ENCODE measurements around the gene NOC4L.

The NOC4L gene

GRCh38 chr12:132170094-132170636 lies 25.9 kb downstream of the NOC4L start:
- DNase-seq = no peak

- no peak for DNase-seq
Measured at GRCh38 chr12:132170637-132171292, 26.5 kb downstream of the NOC4L start.

GRCh38 chr12:132171293-132171967 lies 27.2 kb downstream of the NOC4L start:
- DNase-seq = no peak

- DNase-seq = no peak
Measured at GRCh38 chr12:132171968-132172521, 27.8 kb downstream of the NOC4L start.

- DNase-seq = no peak
Measured at GRCh38 chr12:132172619-132173018, 28.4 kb downstream of the NOC4L start.

- DNase-seq = no peak
Measured at GRCh38 chr12:132173135-132174014, 29.1 kb downstream of the NOC4L start.

- DNase-seq = no peak
Measured at GRCh38 chr12:132174015-132174838, 30.0 kb downstream of the NOC4L start.

GRCh38 chr12:132174839-132175490 lies 30.7 kb downstream of the NOC4L start:
- DNase-seq = no peak

- no peak for DNase-seq
Measured at GRCh38 chr12:132175496-132176384, 31.5 kb downstream of the NOC4L start.

- DNase-seq = peak in 1 of 4 experiments; percentile 18
Measured at GRCh38 chr12:132176385-132176919, 32.2 kb downstream of the NOC4L start.

GRCh38 chr12:132176920-132177551 lies 32.8 kb downstream of the NOC4L start:
- DNase-seq = no peak

GRCh38 chr12:132178316-132178715 lies 34.1 kb downstream of the NOC4L start:
- peak; percentile 37 to 62 (median 54) for DNase-seq

GRCh38 chr12:132178801-132179401 lies 34.6 kb downstream of the NOC4L start:
- no peak for DNase-seq

- DNase-seq = no peak
Measured at GRCh38 chr12:132179431-132180362, 35.4 kb downstream of the NOC4L start.

GRCh38 chr12:132180648-132181546 lies 36.6 kb downstream of the NOC4L start:
- no peak for DNase-seq

- no peak for DNase-seq
Measured at GRCh38 chr12:132181570-132182200, 37.4 kb downstream of the NOC4L start.

Data from suppressor macrophage (primary cell).